SK-N-SH (cell line): Measurements from ENCODE around the gene AKT3. TPM values are rescaled to one million over a fixed set of nuclear protein-coding genes. Genes with fewer than 3 reads are reported as not detected.

Experiments used
- CTCF ChIA-PET: fragments of 300-600, 350-600 bp; formaldehyde crosslinking; extraction: SDS; loops from one replicate; lab custom pipeline; 2021; lab: Yijun Ruan, JAX
- POLR2A ChIA-PET: fragments of 350-600 bp; sonication (Branson Sonifier 250); formaldehyde crosslinking; extraction: SDS; loops from one replicate; lab custom pipeline; 2020; ENCODE audit warnings: antibody characterized with exemption, inconsistent platforms; lab: Yijun Ruan, JAX
- DNase-seq: peaks from one replicate; pipeline ENCODE4 v3.0.0; 2012
- H2AFZ ChIP-seq: fragments of 200-600 bp; sonication (generic); 2 replicates; pipeline ENCODE4 v1.8.1; 2016; ENCODE audit warnings: antibody characterized with exemption, mild to moderate bottlenecking, low read depth
- H3F3A ChIP-seq: fragments of 200-600 bp; sonication (generic); replicated peaks from 2 replicates; pipeline ENCODE3; 2016; ENCODE audit warnings: antibody characterized with exemption, mild to moderate bottlenecking; ENCODE audit not compliant: insufficient read depth
- H3K27ac ChIP-seq, 2 experiments: fragments of 200-500 bp in 1 of 2; fragments of 200-600 bp in 1 of 2; sonication (Bioruptor generic) in 1 of 2; sonication (generic), shearing (Covaris generic) in 1 of 2; 2 replicates each; pipeline versions ENCODE4 v1.5.1 to v1.6.1; 2014 to 2016; ENCODE audit warnings: low read depth in 2 of 2, inconsistent platforms in 1 of 2, low read length in 1 of 2, mild to moderate bottlenecking in 1 of 2, mixed read lengths in 1 of 2
- H3K27me3 ChIP-seq: fragments of 200-600 bp; sonication (generic), shearing (Covaris generic); 2 replicates; pipeline ENCODE4 v1.6.1; 2016; ENCODE audit warnings: mixed run types; ENCODE audit not compliant: insufficient read depth
- H3K36me3 ChIP-seq, 2 experiments: fragments of 200-500 bp in 1 of 2; fragments of 200-600 bp in 1 of 2; sonication (Bioruptor generic) in 1 of 2; sonication (generic) in 1 of 2; replicated peaks in 1 of 2; 2 replicates each; pipeline versions ENCODE3 to v1.5.1; 2014 to 2016; ENCODE audit warnings: low read length in 1 of 2, mild to moderate bottlenecking in 1 of 2; ENCODE audit not compliant: insufficient read depth in 2 of 2, control insufficient read depth in 1 of 2
- H3K4me1 ChIP-seq, 2 experiments: fragments of 200-500 bp in 1 of 2; fragments of 200-600 bp in 1 of 2; sonication (Bioruptor generic) in 1 of 2; sonication (generic), shearing (Covaris generic) in 1 of 2; 2 replicates each; pipeline versions ENCODE4 v1.5.1 to v1.6.1; 2014 to 2016; ENCODE audit warnings: low read depth in 1 of 2, low read length in 1 of 2, mixed run types in 1 of 2; ENCODE audit not compliant: insufficient read depth in 2 of 2, control insufficient read depth in 1 of 2
- H3K4me2 ChIP-seq: fragments of 200-600 bp; sonication (generic), shearing (Covaris generic); 2 replicates; pipeline ENCODE4 v1.6.1; 2017; ENCODE audit warnings: mixed run types
- H3K4me3 ChIP-seq, 2 experiments: fragments of 200-500 bp in 1 of 2; fragments of 200-600 bp in 1 of 2; sonication (Bioruptor generic) in 1 of 2; sonication (generic), shearing (Covaris generic) in 1 of 2; 2 replicates each; pipeline versions ENCODE4 v1.5.1 to v1.8.1; 2014 to 2016; ENCODE audit warnings: low read depth in 2 of 2, inconsistent platforms in 1 of 2, low read length in 1 of 2, mild to moderate bottlenecking in 1 of 2, mixed read lengths in 1 of 2, moderate library complexity in 1 of 2
- H3K79me2 ChIP-seq: fragments of 200-600 bp; sonication (generic); 2 replicates; pipeline ENCODE4 v1.8.1; 2017; ENCODE audit warnings: mild to moderate bottlenecking; ENCODE audit not compliant: insufficient read depth
- H3K9ac ChIP-seq: fragments of 200-600 bp; sonication (generic); 2 replicates; pipeline ENCODE4 v1.6.1; 2017; ENCODE audit warnings: mixed run types
- H3K9me2 ChIP-seq: fragments of 200-600 bp; sonication (generic); 2 replicates; pipeline ENCODE4 v1.6.1; 2017; ENCODE audit warnings: mixed run types
- H3K9me3 ChIP-seq: fragments of 200-600 bp; sonication (generic); 2 replicates; pipeline ENCODE4 v1.6.1; 2017; ENCODE audit warnings: mixed run types, mild to moderate bottlenecking, moderate library complexity
- H4K20me1 ChIP-seq: fragments of 200-600 bp; sonication (generic); 2 replicates; pipeline ENCODE4 v1.6.1; 2017; ENCODE audit warnings: mild to moderate bottlenecking, mixed run types; ENCODE audit not compliant: insufficient read depth
- CTCF ChIP-seq: fragments of 200-600 bp; sonication (generic); IDR thresholded peaks from 2 replicates; pipeline ENCODE4 v1.6.1; 2017; ENCODE audit warnings: antibody characterized with exemption, mild to moderate bottlenecking, moderate library complexity
- FOXM1 ChIP-seq: IDR thresholded peaks from 2 replicates; pipeline ENCODE4 v1.4.0; 2012; ENCODE audit warnings: low read depth, mild to moderate bottlenecking
- GABPA ChIP-seq: IDR thresholded peaks from 2 replicates; pipeline ENCODE4 v1.4.0; 2012; ENCODE audit warnings: low read depth, mild to moderate bottlenecking
- IRF3 ChIP-seq: fragments of 150-350 bp; IDR thresholded peaks from 2 replicates; pipeline ENCODE4 v1.6.1; 2016; ENCODE audit warnings: mild to moderate bottlenecking, low read depth, low read length
- JUND ChIP-seq: IDR thresholded peaks from 2 replicates; pipeline ENCODE4 v1.4.0; 2012
- MXI1 ChIP-seq: IDR thresholded peaks from 2 replicates; pipeline ENCODE4 v1.6.1; 2012; ENCODE audit warnings: mild to moderate bottlenecking, low read depth, low read length, improper control_type of control experiment
- NFIC ChIP-seq: IDR thresholded peaks from 2 replicates; pipeline ENCODE4 v1.4.0; 2012; ENCODE audit warnings: borderline replicate concordance
- RAD21 ChIP-seq: IDR thresholded peaks from 2 replicates; pipeline ENCODE4 v1.6.1; 2012; ENCODE audit warnings: mild to moderate bottlenecking, low read length
- REST ChIP-seq: IDR thresholded peaks from 2 replicates; pipeline ENCODE4 v1.6.1; 2012; ENCODE audit warnings: mild to moderate bottlenecking, low read depth, low read length, moderate library complexity
- SMC3 ChIP-seq: IDR thresholded peaks from 2 replicates; pipeline ENCODE4 v1.6.1; 2012; ENCODE audit warnings: low read depth, low read length, improper control_type of control experiment
- TAF1 ChIP-seq: IDR thresholded peaks from 2 replicates; pipeline ENCODE4 v1.6.1; 2012; ENCODE audit warnings: low read depth, mild to moderate bottlenecking, low read length, moderate library complexity, borderline replicate concordance
- TEAD4 ChIP-seq: IDR thresholded peaks from 2 replicates; pipeline ENCODE4 v1.4.0; 2012; ENCODE audit warnings: mild to moderate bottlenecking, borderline replicate concordance; ENCODE audit not compliant: insufficient read depth
- ZBTB33 ChIP-seq: IDR thresholded peaks from 2 replicates; pipeline ENCODE4 v1.4.0; 2012; ENCODE audit warnings: low read depth, borderline replicate concordance
- WGBS: methylation state at CpG from one replicate; pipeline ENCODE4 v1.1.6; 2017; ENCODE audit warnings: low lambda C conversion rate; 5-methylcytosine and 5-hydroxymethylcytosine counted together
- polyA plus RNA-seq, 3 experiments: library from polyadenylated mRNA; depleted of rRNA; stranded (reverse); fragments of >200 nt; gene quantifications; 2 replicates each; pipeline ENCODE4 v1.2.3, GENCODE V29; 2012

Gene AKT3
- polyA plus RNA-seq, 1 of the 3 experiments (the other 2 are of a cell fraction), result 12.7 TPM

- H3K27me3 ChIP-seq, result no peaks in the 10 kb centered on the region
- H4K20me1 ChIP-seq, result no peaks in the 10 kb centered on the region
- DNase-seq, result no peak
- H3K9me2 ChIP-seq, result no peaks in the 10 kb centered on the region
- H2AFZ ChIP-seq, result no peak overlapping the region
- 96% methylated on average over 4 of the region's 13 CpGs for WGBS
- H3K4me2 ChIP-seq, result no peak overlapping the region
- H3K4me3 ChIP-seq, result no peak overlapping the region
- no peaks in the 10 kb centered on the region for H3K4me1 ChIP-seq
- H3K36me3 ChIP-seq, result peaks cover 8 to 53% of the 10 kb centered on the region in 2 experiments
- ChIA-PET CTCF (no interaction called here), POLR2A (no interaction called here)
- H3K79me2 ChIP-seq, result peaks cover 96% of the 10 kb centered on the region
- TF ChIP-seq TEAD4 (no peak), SMC3 (no peak), FOXM1 (no peak), RAD21 (no peak), ZBTB33 (no peak), JUND (no peak), IRF3 (no peak), MXI1 (no peak), TAF1 (no peak), NFIC (no peak), CTCF (no peak), GABPA (no peak), REST (no peak)
- H3F3A ChIP-seq, result peaks cover 1% of the 10 kb centered on the region
- peaks cover 3% of the 10 kb centered on the region; the same call in 1 of the 2 replicates for H3K9me3 ChIP-seq
- no peak overlapping the region for H3K9ac ChIP-seq
- H3K27ac ChIP-seq, result no peak overlapping the region
These were observed 31.1 kb downstream of the AKT3 start for GRCh38 chr1:243818978-243819377.
